GM19463 (cell line): ENCODE results near the gene CRYGC.
"Not testable (repeated sequence)": the region's sequence is repeated elsewhere in the genome, so short reads cannot be mapped to it uniquely, and the experiment has no call there.

ENCODE experiments used
- ATAC-seq: cut with Tn5 transposase; IDR thresholded peaks from one replicate; pipeline ENCODE4 v1.9.1; 2021; ENCODE audit warnings: mild to moderate bottlenecking, moderate library complexity; ENCODE audit not compliant: unreplicated experiment

CRYGC gene

DNA sequence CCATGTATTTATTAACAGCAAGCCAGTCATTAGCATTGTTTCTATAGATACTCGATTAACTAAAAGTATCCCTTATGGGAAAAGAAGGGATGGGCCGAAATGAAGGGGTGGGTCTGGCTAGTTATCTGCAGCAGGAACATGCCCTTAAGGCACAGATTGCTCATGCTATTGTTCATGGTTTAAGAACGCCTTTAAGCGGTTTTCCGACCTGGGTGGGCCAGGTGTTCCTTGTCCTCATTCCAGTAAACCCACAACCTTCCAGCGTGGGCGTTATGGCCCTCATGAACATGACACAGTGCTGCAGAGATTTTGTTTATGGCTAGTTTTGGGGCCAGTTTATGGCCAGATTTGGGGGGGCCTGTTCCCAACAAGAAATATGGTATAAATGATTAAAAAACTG is 8.7 kb upstream of the CRYGC start:
- ATAC-seq: not testable (repeated sequence)

DNA sequence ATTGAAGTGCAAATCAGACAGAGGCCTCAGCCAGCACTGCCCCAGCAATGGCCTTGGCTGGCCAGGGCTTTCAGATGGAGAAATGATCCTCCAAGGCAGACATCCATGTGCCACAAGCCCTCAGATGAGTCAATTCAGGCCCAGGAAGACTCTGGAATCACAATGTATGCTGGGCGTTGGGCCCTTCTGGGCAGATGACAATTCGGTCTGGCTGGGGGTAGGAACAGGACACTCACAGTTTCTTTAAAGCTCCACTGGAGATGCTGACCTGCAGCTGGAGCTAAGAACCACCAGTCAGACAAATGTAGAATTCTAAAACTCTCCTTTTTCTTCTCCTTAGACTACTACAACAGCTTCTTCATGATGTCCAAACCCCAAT is 7.1 kb upstream of the CRYGC start:
- no peak for ATAC-seq

DNA sequence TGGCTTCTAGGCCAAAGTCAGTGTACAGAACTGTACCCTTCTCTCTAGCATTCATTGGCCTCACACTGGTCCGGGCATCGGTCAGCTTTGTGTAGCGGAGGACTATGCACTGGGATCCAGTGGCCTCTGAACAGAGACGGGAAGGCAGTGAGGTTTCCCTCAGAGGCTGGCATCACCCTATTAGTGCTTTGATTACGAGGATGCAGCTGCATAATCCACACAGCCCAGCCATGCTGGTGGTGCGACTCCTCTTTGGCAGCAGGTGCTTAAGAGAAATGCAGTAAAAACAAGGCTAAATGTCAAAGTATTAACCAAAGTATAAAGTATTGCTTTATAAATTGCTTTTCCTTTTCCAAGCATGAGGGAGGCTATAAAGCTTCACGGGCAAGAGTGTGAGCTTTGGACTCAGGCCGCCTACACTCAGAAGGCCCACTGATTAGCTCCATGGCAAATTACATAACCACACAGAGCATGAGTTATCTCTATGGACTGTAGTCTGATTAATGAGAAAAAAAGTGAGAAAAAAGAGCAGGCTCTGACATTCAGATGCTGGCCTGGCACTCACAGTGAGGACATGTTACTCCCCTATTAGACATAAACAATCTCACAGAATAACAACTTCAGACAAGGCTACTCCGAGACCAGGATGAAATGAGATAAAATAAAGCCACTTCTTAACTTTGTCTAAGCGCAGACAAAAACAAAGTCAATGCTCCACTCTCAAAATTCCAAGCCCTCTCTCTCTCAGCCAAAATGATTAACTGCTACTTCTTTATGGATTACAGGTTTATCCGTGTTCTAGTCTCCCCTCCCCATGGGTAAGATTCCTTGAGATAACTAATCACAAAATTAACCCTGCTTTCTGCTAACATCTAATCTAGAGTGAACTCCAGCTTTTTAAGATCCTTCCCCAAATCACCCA is 6.4 kb upstream of the CRYGC start:
- ATAC-seq: no peak

DNA sequence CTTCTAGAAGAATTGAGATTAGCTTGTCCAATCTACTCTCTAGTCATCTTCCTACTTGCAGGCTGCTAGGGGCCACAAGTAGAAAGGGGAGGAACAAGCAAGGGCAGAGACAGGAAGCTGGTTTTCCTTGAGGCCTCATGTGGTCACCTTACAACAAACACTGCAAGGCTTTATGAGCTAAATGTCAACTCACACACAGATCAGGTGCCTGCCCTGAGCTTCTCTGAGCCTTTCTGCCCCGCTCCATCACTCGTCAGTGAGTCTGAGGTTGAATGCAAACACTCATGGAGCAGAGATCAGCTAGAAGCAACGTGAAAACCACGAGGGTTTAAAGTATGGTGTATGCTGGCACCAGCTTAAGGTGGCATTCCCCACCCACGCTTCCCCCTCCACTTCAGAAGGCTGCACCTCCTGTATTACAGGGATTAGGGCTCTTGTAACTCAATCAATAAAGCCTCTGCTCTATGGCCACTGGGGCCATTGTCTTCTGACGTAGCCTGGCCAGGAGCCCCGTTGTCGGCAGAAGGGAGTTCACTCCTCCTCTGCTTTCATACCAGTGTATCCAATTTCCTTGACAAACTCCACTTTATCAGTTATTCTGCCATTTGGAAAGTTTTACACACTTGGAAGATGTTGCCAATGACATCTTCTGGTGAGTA is 5.4 kb upstream of the CRYGC start:
- peak; percentile 70 for ATAC-seq

DNA sequence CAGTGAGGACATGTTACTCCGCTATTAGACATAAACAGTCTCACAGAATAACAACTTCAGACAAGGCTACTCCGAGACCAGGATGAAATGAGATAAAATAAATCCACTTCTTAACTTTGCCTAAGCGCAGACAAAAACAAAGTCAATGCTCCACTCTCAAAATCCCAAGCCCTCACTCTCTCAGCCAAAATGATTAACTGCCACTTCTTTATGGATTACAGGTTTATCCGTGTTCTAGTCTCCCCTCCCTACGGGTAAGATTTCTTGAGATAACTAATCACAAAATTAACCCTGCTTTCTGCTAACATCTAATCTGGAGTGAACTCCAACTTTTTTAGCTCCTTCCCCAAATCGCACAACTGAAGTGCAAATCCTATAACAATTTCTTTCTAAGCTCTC is 1.1 kb upstream of the CRYGC start:
- no peak for ATAC-seq

DNA sequence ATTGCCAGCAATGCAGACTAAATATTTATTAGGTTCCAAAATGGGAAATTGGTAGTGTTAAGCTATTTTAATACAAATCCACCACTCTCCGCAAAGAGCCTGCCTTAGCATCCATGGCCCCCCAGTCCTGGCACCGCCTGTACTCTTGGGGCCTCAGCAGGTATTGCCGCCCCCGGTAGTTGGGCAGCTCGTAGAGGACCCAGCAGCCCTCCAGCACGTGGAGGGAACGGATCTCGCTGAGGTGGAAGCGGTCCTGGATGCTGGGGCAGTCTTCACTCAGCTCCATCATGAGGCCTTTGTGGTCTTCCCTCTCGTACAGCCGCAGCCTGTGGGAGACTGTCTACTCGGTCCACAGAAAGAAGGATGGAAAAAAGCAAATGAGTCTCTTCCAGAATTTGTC is 1.5 kb downstream of the CRYGC start:
- no peak for ATAC-seq

DNA sequence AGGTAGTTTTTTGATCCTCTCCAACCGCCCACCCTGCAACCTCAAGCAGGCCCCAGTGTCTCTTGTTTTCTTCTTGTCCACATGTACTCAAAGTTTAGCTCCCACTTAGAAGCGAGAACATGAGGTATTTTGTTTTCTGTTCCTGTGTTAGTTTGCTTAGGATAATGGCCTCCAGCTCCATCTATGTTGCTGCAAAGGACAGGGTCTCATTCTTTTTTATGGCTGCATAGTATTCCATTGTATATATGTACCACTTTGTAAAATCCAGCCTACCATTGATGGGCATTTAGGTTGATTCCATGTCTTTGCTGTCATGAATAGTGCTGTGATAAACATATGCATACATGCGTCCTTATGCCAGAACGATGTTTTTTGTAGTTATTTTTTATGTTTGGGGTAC is 2.5 kb downstream of the CRYGC start:
- no peak for ATAC-seq

DNA sequence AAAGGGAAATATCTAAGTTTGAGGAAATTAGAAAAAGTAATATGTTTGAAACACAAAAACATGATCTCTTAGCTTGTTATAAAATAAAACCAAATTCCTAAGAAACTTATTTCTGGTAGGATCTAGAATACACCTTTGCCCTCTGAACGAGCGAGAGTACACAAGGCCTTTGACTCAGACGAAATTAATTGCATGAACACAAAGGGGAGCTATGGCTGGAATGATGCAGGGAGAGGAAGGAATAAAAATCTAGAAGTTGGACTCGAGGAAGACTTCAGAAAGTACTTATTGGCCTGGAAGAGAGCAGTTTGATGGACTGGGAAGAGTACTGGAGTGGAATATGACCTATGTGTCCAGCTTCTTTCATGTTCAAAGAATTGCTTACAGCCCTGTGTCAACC is 4.4 kb downstream of the CRYGC start:
- no peak for ATAC-seq

DNA sequence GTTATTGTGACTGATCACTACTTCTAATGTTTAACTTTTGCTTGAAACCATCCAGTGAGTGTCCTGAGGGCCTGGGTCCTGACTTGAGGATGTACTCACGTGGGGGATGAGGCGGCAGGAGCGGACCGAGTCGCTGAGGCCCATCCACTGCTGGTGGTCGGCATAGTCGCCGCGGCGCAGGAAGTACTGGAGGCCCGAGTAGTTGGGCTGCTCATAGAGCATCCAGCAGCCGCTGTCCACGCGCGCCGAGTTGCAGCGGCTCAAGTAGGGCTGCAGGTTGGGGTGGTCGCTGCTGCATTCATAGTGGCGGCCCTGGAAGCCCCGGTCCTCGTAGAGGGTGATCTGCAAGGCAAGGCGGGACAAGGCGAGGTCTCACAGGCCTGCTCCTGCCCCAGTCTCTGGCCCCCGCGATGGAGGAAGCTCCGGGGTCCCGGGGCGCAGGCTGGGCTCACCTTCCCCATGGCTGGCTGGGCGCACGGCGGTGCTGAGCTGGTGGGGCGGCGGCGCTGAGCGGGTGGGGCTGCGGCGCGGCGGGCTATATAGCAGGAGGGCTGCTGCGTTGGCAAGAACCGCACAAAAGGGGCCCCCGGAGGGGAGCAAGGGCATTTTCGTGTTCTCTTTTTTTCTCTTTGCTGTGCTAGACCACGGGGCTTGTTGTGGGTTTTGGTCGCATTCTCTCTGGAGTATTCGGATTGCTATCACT is 5.5 kb downstream of the CRYGC start, which contains the start of gene CRYGD:
Gene CRYGD (minus strand): TSS at position 512 of the 703 bp plus-strand sequence. CDS start 51 bp downstream, at position 461.
- ATAC-seq: not testable (repeated sequence)

DNA sequence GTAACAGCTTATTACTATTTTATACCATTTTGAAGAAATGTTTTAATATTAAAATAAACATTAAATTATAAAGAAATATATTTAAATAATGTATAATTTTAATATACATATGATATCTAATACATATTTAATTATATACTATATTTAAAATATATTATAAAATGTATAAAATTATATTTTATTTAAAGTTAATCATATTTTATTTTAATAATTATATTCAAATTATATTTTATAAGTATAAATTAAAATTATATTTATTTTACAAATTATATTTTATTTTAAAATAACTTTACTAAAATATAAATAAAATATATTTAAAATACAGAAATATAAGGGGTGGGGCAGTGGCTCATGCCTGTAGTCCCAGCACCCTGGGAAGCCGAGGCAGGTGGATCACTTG is 7.4 kb downstream of the CRYGC start:
- ATAC-seq: no peak

DNA sequence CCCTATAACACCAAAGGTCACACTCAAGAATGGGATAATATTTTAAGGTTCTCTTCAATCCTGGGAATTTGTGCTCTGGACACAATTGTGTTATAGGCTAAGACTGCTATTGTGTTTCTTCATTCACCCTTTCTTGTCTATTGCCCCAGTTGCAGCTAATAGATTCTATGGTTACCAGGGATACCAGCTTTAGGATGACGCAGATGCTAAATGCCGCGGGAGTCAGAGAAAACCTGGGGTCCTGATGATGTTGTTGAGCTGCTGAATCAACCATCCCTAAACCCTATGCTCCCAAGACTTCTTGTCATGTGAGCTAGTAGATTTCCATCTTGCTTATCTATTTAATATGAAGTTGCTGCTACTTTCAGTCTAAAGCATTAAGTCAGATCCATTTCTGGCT is 10.7 kb downstream of the CRYGC start:
- no peak for ATAC-seq

DNA sequence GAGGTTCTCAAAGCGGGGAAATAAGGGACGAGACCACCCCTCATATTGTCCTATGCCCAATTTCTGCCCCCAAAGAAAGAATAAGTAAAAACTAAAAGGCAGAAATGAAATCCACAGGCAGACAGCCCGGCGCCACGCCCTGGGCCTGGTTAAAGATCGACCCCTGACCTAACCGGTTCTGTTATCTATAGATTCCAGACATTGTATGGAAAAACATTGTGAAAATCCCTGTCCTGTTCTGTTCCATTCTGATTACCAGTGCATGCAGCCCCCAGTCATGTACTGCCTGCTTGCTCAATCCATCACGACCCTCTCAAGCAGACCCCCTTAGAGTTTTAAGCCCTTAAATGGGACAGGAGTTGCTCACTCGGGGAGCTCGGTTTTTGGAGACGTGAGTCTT is 12.2 kb downstream of the CRYGC start:
- not testable (repeated sequence) for ATAC-seq

DNA sequence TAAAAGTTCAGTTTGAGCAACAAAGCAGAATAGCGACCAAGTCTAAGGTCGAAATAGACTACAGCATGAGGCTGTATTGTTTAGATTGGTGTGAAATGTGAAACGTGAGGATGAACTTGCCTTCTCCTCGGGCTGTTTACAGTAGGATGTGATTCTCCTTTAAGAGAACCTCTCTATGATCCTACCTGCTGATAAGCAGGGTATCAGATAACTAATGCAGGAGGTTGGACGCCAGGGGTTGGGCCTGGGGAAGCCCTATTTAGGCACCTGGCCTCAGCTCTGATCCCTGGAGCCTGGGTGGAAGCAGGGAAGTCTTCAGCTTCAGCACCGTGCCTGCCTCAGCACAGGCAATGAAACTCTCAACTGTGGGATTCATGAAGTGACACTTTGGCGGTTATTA is 16.7 kb downstream of the CRYGC start:
- ATAC-seq: no peak

DNA sequence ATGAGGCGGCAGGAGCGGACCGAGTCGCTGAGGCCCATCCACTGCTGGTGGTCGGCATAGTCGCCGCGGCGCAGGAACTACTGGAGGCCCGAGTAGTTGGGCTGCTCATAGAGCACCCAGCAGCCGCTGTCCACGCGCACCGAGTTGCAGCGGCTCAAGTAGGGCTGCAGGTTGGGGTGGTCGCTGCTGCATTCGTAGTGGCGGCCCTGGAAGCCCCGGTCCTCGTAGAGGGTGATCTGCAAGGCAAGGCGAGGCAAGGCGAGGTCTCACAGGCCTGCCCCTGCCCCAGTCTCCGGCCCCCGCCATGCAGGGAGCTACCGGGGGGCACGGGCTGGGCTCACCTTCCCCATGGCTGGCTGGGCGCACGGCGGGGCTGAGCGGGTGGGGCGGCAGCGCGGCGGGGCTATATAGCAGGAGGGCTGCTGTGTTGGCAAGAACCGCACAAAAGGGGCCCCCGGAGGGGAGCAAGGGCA is 17.3 kb downstream of the CRYGC start:
- not testable (repeated sequence) for ATAC-seq

DNA sequence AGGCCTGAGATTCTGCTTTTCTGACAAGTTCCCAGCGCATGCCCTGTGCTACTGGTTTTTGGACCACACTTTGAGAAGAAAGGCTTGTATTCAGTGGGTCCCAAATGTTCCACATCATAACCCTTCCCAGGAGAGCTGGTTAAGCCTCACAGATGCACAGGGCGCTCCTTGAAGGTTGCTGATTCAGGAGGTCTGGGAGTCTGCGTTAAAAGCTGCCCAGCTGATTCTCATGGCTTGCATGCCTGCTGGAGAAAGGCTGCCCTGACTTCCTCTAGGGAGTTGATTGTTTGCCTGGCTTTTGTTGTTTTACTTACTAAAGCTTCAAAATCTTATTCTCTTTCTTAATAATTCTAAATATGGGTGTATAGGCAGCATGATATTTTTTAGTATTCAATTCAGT is 26.0 kb downstream of the CRYGC start:
- no peak for ATAC-seq

DNA sequence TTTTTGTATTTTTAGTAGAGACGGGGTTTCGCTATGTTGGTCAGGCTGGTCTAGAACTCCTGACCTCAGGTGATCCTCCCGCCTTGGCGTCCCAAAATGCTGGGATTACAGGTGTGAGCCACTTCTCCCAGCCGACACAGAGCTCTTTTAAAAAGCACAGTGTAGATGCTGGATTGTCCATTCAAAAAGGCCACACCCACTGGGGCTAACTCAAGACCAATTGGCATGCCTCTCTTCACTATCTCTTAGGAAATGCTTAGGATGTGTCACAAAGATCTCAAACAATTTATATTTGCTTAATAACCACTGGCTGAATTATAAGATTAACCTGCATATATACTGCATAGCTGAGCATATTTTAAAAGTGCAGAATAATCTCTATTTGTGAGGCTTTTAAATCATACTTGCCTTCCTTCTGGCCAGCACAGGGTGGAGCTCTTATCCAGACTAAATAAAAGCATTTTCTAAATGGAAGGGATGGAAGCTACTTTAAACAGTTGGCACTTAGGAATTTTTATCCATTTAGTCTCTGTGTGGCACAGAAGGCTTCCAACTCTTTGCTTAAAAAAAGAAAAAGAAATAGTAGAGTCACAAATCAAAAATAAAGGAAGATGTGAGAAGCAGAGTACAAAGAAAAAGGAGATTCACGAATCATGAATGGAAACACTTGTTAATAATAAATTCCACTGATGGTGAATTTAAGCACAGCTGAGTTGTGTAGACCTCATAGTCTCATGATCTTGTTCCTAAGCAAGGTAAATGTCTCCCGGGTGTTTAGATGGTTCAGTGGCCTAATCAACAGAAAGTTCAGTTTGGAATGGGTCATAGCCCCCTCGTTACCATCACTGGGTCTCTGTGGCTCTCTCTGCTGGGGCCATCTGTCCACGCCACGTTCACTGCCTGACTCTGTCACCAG is 27.7 kb downstream of the CRYGC start:
- ATAC-seq: no peak

DNA sequence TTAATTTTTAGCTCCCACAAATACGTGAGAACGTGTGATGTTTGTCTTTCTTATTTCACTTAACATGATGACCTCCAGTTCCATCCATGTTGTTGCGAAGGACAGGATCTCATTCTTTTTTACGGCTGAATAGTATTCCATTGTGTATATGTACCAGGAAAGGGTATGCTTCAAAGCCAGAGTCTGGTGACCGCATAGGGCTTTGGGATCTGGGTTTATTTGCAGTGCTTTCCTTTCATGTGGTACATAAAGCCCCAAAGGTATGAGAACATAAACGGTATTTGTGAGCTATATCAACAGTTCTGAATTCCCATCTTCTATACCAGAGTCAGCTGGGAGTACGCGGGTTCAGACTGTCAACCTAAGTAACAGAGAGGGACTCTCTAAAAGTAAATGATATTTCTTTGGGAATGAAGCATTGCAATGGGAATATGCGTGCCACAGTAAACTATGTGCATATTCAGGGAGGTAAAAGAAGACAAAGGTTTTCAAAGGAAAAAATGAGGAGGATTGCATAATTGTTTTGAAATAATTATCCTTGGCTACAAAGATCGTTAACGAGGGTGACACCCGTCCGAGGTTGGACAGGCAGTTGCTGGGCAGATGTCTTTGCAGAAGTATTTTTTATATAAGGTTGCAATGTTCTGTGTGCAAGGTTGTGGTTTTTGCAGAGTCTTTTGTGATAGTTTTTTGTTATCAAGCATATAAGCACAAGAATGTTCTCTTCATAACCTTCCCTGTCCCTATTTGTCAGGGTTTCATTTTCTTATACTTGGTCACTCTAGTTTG is 29.8 kb downstream of the CRYGC start:
- ATAC-seq: no peak

DNA sequence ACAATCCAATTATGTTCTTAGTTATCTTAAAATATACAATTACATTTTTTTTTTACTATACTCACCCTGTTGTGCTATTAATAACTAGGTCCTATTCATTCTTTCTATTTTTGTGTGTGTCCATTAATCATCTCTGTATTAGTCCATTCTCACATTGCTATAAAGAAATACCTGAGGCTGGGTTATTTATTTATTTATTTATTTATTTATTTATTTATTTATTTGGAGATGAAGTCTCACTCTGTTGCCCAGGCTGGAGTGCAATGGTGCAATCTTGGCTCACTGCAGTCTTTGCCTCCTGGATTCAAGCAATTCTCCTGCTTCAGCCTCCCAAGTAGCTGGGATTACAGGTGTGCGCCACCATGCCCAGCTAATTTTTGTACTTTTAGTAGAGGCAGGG is 30.9 kb downstream of the CRYGC start:
- ATAC-seq: not testable (repeated sequence)

DNA sequence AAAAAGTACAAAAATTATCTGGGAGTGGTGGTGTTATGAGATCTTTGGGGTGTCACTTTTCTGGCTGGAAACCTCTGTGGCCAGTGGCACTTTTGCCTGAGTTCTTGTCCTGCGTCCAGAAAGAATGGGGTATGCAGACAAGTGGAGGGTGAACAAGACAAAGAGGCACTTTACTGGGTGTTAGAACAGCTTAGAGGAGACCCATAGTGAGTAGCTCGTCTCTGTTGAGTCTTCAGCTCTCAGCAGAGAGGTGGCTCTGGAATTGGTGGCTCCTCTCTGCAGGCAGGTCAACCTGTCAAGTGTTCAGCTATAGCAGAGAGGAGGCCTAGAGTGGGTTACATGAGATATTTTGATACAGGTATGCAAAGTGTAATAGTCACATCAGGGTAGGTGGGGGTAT is 31.4 kb downstream of the CRYGC start:
- no peak for ATAC-seq

DNA sequence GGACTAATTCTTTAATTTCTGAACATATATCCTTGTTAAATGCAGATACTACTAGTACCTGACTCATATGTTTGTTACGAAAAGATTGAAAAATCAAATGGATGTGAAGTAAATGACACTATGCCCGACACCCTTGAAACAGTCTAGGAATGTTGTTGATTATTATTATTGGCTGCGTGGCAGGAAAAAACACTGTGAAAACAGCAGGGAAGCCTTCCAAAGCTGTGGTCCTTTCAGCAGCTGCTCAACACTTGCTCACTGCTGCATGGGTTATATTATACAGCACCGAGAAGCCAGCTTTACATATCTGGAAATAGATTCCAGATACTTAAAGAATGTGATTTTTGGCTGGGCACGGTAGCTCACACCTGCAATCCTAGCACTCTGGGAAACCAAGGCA is 31.8 kb downstream of the CRYGC start:
- ATAC-seq: no peak
